Subcutaneous adipose tissue (tissue), 4 donors: ENCODE measurements around the gene SNTG2. TPM values are rescaled to one million over a fixed set of nuclear protein-coding genes. Genes with fewer than 3 reads are reported as not detected.

ENCODE experiments used
- CTCF ChIP-seq: fragments of 450-650 bp; IDR thresholded peaks from one replicate; pipeline ENCODE4 v1.5.1; 2016; ENCODE audit warnings: low read depth, mild to moderate bottlenecking, control low read depth, antibody characterized with exemption, moderate library complexity
- total RNA-seq, 4 donors: library from RNA; depleted of rRNA; stranded (reverse); fragments of >200 nt; gene quantifications; one replicate each; pipeline ENCODE4 v1.1.0, GENCODE V29; 2016

The SNTG2 gene
- total RNA-seq, 4 donors from 2014 or later, result 4.2 to 17.4 (median 11.3) TPM

GRCh38 chr2:1340141-1340512 lies 389.5 kb downstream of the SNTG2 start:
- TF ChIP-seq CTCF, result no peak

- no peak for TF ChIP-seq CTCF
Observed at GRCh38 chr2:1341404-1342120, 390.9 kb downstream of the SNTG2 start.

- no peak for TF ChIP-seq CTCF
Observed at GRCh38 chr2:1348789-1349188, 398.1 kb downstream of the SNTG2 start.

- TF ChIP-seq CTCF, result no peak
Observed at GRCh38 chr2:1350111-1350510, 399.5 kb downstream of the SNTG2 start.

- no peak for TF ChIP-seq CTCF
Observed at GRCh38 chr2:1353124-1353523, 402.5 kb downstream of the SNTG2 start.

GRCh38 chr2:1353543-1353942 lies 402.9 kb downstream of the SNTG2 start:
- TF ChIP-seq CTCF, result no peak

GRCh38 chr2:1360144-1360543 lies 409.5 kb downstream of the SNTG2 start:
- TF ChIP-seq CTCF, result no peak
